ENCODE data around the gene SIRT1.
"Not testable (repeated sequence)": the region's sequence is repeated elsewhere in the genome, so short reads cannot be mapped to it uniquely, and the experiment has no call there.

The SIRT1 gene

GRCh38 chr10:67884313-67884841 is at the start of gene SIRT1:
Gene SIRT1 (plus strand): TSS chr10:67884656. CDS start chr10:67884722, 66 bp downstream.
- DNase-seq (ENCODE audit: low read depth) = peak; percentile 90

GRCh38 chr10:67835541-67836394 is 48.7 kb upstream of the SIRT1 start:
- not testable (repeated sequence) for DNase-seq (ENCODE audit: low read depth)

GRCh38 chr10:67836488-67836887 is 48.0 kb upstream of the SIRT1 start:
- DNase-seq (ENCODE audit: low read depth) = no peak

- DNase-seq (ENCODE audit: low read depth) = no peak
Observed at GRCh38 chr10:67836972-67837371, 47.5 kb upstream of the SIRT1 start.

- DNase-seq (ENCODE audit: low read depth) = no peak
Observed at GRCh38 chr10:67837541-67838314, 46.7 kb upstream of the SIRT1 start, which contains the start of gene DNAJC12. Gene DNAJC12 (minus strand): TSS chr10:67838188. CDS start chr10:67838011, 177 bp downstream.

- not testable (repeated sequence) for DNase-seq (ENCODE audit: low read depth)
Observed at GRCh38 chr10:67839511-67839910, 44.9 kb upstream of the SIRT1 start.

- no peak for DNase-seq (ENCODE audit: low read depth)
Observed at GRCh38 chr10:67839951-67840350, 44.5 kb upstream of the SIRT1 start.

GRCh38 chr10:67841737-67842136 is 42.7 kb upstream of the SIRT1 start:
- no peak for DNase-seq (ENCODE audit: low read depth)

GRCh38 chr10:67843284-67843683 is 41.2 kb upstream of the SIRT1 start:
- DNase-seq (ENCODE audit: low read depth) = no peak

GRCh38 chr10:67849331-67850011 is 35.0 kb upstream of the SIRT1 start:
- DNase-seq (ENCODE audit: low read depth) = peak; percentile 93

GRCh38 chr10:67851186-67851585 is 33.3 kb upstream of the SIRT1 start:
- no peak for DNase-seq (ENCODE audit: low read depth)

GRCh38 chr10:67852761-67853160 is 31.7 kb upstream of the SIRT1 start:
- no peak for DNase-seq (ENCODE audit: low read depth)

- DNase-seq (ENCODE audit: low read depth) = no peak
Observed at GRCh38 chr10:67853512-67853911, 30.9 kb upstream of the SIRT1 start.

GRCh38 chr10:67858971-67859370 is 25.5 kb upstream of the SIRT1 start:
- DNase-seq (ENCODE audit: low read depth) = no peak

- no peak for DNase-seq (ENCODE audit: low read depth)
Observed at GRCh38 chr10:67861750-67862432, 22.6 kb upstream of the SIRT1 start.

- no peak for DNase-seq (ENCODE audit: low read depth)
Observed at GRCh38 chr10:67863094-67863493, 21.4 kb upstream of the SIRT1 start.

GRCh38 chr10:67864607-67865371 is 19.7 kb upstream of the SIRT1 start:
- no peak for DNase-seq (ENCODE audit: low read depth)

- DNase-seq (ENCODE audit: low read depth) = no peak
Observed at GRCh38 chr10:67868132-67868531, 16.3 kb upstream of the SIRT1 start.

GRCh38 chr10:67869996-67870395 is 14.5 kb upstream of the SIRT1 start:
- DNase-seq (ENCODE audit: low read depth) = no peak

GRCh38 chr10:67875340-67876238 is 8.9 kb upstream of the SIRT1 start:
- no peak for DNase-seq (ENCODE audit: low read depth)
